Stimulated activated CD4-positive, alpha-beta T cell treated with anti-CD3 and anti-CD28 coated beads, Interleukin-1b, Interleukin-23, amount 100 ng/mL, for 48 hours (primary cell): ENCODE data around the gene FSD2.
"Not testable (repeated sequence)": the region's sequence is repeated elsewhere in the genome, so short reads cannot be mapped to it uniquely, and the experiment has no call there.

Experiments used
- DNase-seq: peaks from one replicate; pipeline ENCODE4 v3.0.0-alpha.2; 2020

Gene FSD2

GRCh38 chr15:82731527-82731926, 74.3 kb downstream of the FSD2 start:
- DNase-seq, result no peak

GRCh38 chr15:82730022-82730530, 75.8 kb downstream of the FSD2 start:
- DNase-seq, result no peak

- DNase-seq, result no peak
These were observed 79.1 kb downstream of the FSD2 start for GRCh38 chr15:82726816-82727215.

GRCh38 chr15:82715003-82715402, 90.9 kb downstream of the FSD2 start:
- DNase-seq, result no peak

- DNase-seq, result no peak
These were observed 91.9 kb downstream of the FSD2 start for GRCh38 chr15:82714016-82714415.

GRCh38 chr15:82712036-82712435, 93.8 kb downstream of the FSD2 start:
- DNase-seq, result no peak

DNA sequence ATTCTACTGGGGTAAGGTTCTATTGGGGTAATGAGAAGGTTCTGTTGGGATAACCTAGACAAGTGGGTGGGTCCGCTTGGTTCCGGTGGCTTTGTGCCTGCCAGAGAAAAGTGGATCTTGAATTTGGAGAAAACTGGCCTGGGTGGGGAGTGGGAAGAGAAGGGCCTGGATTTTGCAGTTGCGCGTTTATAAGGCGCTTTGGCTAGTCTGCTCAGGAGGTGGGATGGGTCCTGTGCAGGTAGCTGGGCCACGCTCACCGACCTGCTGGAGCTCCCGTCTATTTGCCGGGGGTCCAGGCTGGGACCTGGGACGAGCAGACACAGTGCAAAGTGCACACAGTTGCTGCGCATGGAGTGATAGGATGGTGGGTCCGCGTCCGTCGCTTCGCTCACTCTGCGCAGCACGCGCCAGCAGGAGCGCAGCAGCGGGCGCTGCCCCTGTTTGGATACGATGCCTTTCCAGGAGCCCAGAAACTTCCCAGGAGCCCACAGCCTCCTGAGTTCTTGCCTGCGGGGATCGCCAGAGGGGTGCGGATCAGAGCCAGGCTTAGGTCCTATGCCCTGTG, 94.9 kb downstream of the FSD2 start:
- no peak for DNase-seq

- DNase-seq, result no peak
These were observed 95.7 kb downstream of the FSD2 start for GRCh38 chr15:82710208-82710555.

GRCh38 chr15:82709421-82710207, 96.3 kb downstream of the FSD2 start, which contains the start of gene AP3B2:
AP3B2 (minus strand) TSS chr15:82709875; CDS start chr15:82709706, 169 bp downstream.
- peak; percentile 71 for DNase-seq

DNA sequence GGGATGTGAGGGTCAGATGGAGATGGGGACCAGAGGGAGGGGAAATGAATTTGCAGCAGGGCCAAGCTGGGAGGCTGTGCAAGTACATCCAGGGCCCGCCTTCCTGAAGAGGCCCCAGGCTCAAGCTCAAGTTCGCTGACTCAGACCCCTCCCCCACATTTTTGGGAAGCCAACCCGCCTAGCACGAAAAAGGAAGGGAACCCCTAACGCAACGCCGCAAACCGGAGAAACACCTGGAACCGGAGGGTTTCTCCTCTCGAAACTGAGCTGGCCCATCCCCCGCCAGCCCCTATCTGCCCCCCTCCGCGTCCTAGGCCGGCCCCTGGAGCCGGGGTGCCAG, 96.8 kb downstream of the FSD2 start:
- DNase-seq, result peak; percentile 4

- not testable (repeated sequence) for DNase-seq
These were observed 100.0 kb downstream of the FSD2 start for GRCh38 chr15:82705856-82706255.
